Activated B cell treated with CpG ODN at 0.5 μM for 24 hours (primary cell): ENCODE measurements around the gene RASA3. TPM values are rescaled to one million over a fixed set of nuclear protein-coding genes. Genes with fewer than 3 reads are reported as not detected.

Experiments
- ATAC-seq: fragments of 200-7000 bp; cut with Tn5 transposase; one replicate; pipeline ENCODE4 v1.10.0; 2021; ENCODE audit warnings: low read depth, mild to moderate bottlenecking, moderate library complexity
- CTCF ChIA-PET: fragments of 350-600 bp; sonication (Branson Sonifier 250); formaldehyde crosslinking; loops from one replicate; lab custom pipeline; 2021; ENCODE audit warnings: antibody characterized with exemption; lab: Charles Lee
- POLR2A ChIA-PET: fragments of 350-600 bp; sonication (Branson Sonifier 250); formaldehyde crosslinking; loops from one replicate; lab custom pipeline; 2021; ENCODE audit warnings: antibody characterized with exemption; lab: Charles Lee
- DNase-seq: peaks from one replicate; pipeline ENCODE4 v3.0.0; 2022
- H3K27ac Mint-ChIP-seq: one replicate; pipeline ENCODE4 v1.8.0; 2020; ENCODE audit warnings: mixed read lengths
- H3K27me3 Mint-ChIP-seq: one replicate; pipeline ENCODE4 v1.8.0; 2021; ENCODE audit warnings: mixed read lengths
- H3K36me3 Mint-ChIP-seq: one replicate; pipeline ENCODE4 v1.8.0; 2021; ENCODE audit warnings: low read depth, mixed read lengths
- H3K4me1 Mint-ChIP-seq: one replicate; pipeline ENCODE4 v1.8.0; 2021; ENCODE audit warnings: mixed read lengths
- H3K4me3 Mint-ChIP-seq: one replicate; pipeline ENCODE4 v1.8.0; 2020; ENCODE audit warnings: mild to moderate bottlenecking, mixed read lengths
- H3K9me3 Mint-ChIP-seq: one replicate; pipeline ENCODE4 v1.8.0; 2020; ENCODE audit warnings: mixed read lengths
- CTCF ChIP-seq: fragments of 200-600 bp; IDR thresholded peaks from one replicate; pipeline ENCODE4 v1.8.0; 2022; ENCODE audit warnings: antibody characterized with exemption, mild to moderate bottlenecking
- intact Hi-C: fragments of 100-400 bp; cut with micrococcal nuclease; formaldehyde crosslinking; loops from one replicate; pipeline ENCODE4 v1.15.1; 2024
- total RNA-seq: library from RNA; stranded (reverse); gene quantifications from 2 replicates; pipeline ENCODE4 v1.2.3, GENCODE V29; 2022

Gene RASA3
- total RNA-seq, 1 donor from 2014 or later = 20.4 TPM

- Mint-ChIP-seq H3K4me1 (peaks cover 37% of the 10 kb centered on the region), H3K36me3 (peaks cover 57% of the 10 kb centered on the region), H3K27ac (no peak overlapping the region), H3K27me3 (no peaks in the 10 kb centered on the region), H3K9me3 (no peaks in the 10 kb centered on the region), H3K4me3 (no peak overlapping the region)
- intact Hi-C loops = no loop called here
- ChIA-PET CTCF (no interaction called here), POLR2A (no interaction called here)
- ATAC-seq (no peak), DNase-seq (no peak)
- TF ChIP-seq CTCF = no peak
Observed at GRCh38 chr13:114042066-114042815, 90.2 kb downstream of the RASA3 start.

- intact Hi-C loops = no loop called here
- no peak for DNase-seq
- H3K27ac Mint-ChIP-seq = no peak overlapping the region
- H3K36me3 Mint-ChIP-seq = peaks cover 62% of the 10 kb centered on the region
- ATAC-seq = no peak
- no peaks in the 10 kb centered on the region for H3K27me3 Mint-ChIP-seq
- H3K9me3 Mint-ChIP-seq = no peaks in the 10 kb centered on the region
- H3K4me3 Mint-ChIP-seq = no peak overlapping the region
- TF ChIP-seq CTCF = no peak
- H3K4me1 Mint-ChIP-seq = peaks cover 29% of the 10 kb centered on the region
- ChIA-PET POLR2A (no interaction called here), CTCF (no interaction called here)
Observed at GRCh38 chr13:114041493-114041892, 90.9 kb downstream of the RASA3 start.

GRCh38 chr13:114039471-114040141 is 92.8 kb downstream of the RASA3 start:
- H3K27ac Mint-ChIP-seq = no peak overlapping the region
- intact Hi-C loops = no loop called here
- H3K4me1 Mint-ChIP-seq = peaks cover 10% of the 10 kb centered on the region
- H3K4me3 Mint-ChIP-seq = no peak overlapping the region
- no peak for TF ChIP-seq CTCF
- peaks cover 60% of the 10 kb centered on the region for H3K36me3 Mint-ChIP-seq
- ATAC-seq = no peak
- DNase-seq = no peak
- H3K9me3 Mint-ChIP-seq = no peaks in the 10 kb centered on the region
- H3K27me3 Mint-ChIP-seq = no peaks in the 10 kb centered on the region
- CTCF ChIA-PET = no interaction called here
- POLR2A ChIA-PET = no interaction called here

DNA sequence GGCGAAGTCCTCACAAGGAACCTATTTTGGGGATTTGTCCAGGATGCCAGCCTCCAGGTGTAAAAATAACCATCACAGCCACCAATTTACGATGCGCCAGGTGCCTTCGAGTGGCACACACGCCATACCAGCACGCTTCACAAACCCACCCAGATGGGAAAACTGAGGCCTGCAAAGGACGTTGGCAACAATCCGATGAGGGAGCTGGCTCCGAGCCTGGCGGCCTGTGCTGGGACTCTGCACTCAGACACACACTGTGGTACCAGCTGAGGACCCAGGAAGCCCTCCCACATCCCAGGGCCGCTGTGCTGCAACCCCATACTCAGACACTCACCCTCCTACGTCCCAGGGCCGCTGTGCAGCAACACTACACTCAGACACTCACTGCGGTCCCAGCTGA is 93.5 kb downstream of the RASA3 start:
- Mint-ChIP-seq H3K27me3 (no peaks in the 10 kb centered on the region), H3K9me3 (no peaks in the 10 kb centered on the region), H3K36me3 (peaks cover 63% of the 10 kb centered on the region), H3K4me1 (peaks cover 8% of the 10 kb centered on the region), H3K4me3 (no peak overlapping the region), H3K27ac (no peak overlapping the region)
- ChIA-PET CTCF (no interaction called here), POLR2A (no interaction called here)
- intact Hi-C loops = no loop called here
- ATAC-seq = no peak
- DNase-seq = no peak
- TF ChIP-seq CTCF = no peak

GRCh38 chr13:114038211-114038613 is 94.2 kb downstream of the RASA3 start:
- Mint-ChIP-seq H3K36me3 (peaks cover 60% of the 10 kb centered on the region), H3K27ac (no peak overlapping the region)
- no peak for ATAC-seq

More at GRCh38 chr13:114038211-114038613, 94.2 kb downstream of the RASA3 start:
- no peak for TF ChIP-seq CTCF
- peaks cover 5% of the 10 kb centered on the region for H3K4me1 Mint-ChIP-seq
- POLR2A ChIA-PET = no interaction called here
- intact Hi-C loops = no loop called here
- CTCF ChIA-PET = interaction anchor here (1.0 kb wide), 1 partner anchor 72 kb away, joined by 3 read pairs; no protein-coding TSS in a partner anchor
- no peaks in the 10 kb centered on the region for H3K27me3 Mint-ChIP-seq
- no peaks in the 10 kb centered on the region for H3K9me3 Mint-ChIP-seq
- H3K4me3 Mint-ChIP-seq = no peak overlapping the region
- no peak for DNase-seq
